Measurements from ENCODE around the gene GRIA4. TPM values are rescaled to one million over a fixed set of nuclear protein-coding genes. Genes with fewer than 3 reads are reported as not detected.

GRIA4 gene
- total RNA-seq, 1 donor from 2014 or later: not detected

DNA sequence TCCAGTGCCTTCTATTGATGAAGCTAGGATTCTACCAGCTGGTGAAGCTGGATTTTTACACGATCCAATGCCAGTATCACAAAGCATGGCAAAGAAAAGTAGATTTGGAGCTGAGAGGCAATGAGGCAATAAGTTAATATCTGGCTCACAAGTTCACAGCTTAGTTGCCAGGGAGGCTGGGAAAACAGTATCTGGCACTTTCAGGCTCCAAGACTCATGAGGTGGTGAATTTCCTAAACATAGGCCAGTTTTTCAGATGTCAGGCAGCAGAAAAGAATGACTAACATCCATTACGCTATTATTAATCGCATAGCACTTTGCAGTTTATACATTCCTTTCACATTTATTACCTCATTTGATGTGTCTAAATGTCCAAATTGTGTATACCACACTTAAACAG lies 122.7 kb downstream of the GRIA4 start:
- no peak for DNase-seq
- H3K9me3 ChIP-seq (replicated peaks): peaks cover 36% of the 10 kb centered on the region
- H3K27ac ChIP-seq (replicated peaks): no peak overlapping the region
- no peaks in the 10 kb centered on the region for H3K27me3 ChIP-seq (ENCODE audit: low read depth)
- intact Hi-C loops (cut with micrococcal nuclease): no loop called here
- no peaks in the 10 kb centered on the region for H3K36me3 ChIP-seq
- TF ChIP-seq, protein P1, sequence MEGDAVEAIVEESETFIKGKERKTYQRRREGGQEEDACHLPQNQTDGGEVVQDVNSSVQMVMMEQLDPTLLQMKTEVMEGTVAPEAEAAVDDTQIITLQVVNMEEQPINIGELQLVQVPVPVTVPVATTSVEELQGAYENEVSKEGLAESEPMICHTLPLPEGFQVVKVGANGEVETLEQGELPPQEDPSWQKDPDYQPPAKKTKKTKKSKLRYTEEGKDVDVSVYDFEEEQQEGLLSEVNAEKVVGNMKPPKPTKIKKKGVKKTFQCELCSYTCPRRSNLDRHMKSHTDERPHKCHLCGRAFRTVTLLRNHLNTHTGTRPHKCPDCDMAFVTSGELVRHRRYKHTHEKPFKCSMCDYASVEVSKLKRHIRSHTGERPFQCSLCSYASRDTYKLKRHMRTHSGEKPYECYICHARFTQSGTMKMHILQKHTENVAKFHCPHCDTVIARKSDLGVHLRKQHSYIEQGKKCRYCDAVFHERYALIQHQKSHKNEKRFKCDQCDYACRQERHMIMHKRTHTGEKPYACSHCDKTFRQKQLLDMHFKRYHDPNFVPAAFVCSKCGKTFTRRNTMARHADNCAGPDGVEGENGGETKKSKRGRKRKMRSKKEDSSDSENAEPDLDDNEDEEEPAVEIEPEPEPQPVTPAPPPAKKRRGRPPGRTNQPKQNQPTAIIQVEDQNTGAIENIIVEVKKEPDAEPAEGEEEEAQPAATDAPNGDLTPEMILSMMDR (IDR thresholded peaks at IDR 0.05; ENCODE audit: borderline replicate concordance): no peak
- no peaks in the 10 kb centered on the region for H3K4me1 ChIP-seq
- no peak overlapping the region for H3K4me3 ChIP-seq

GRCh38 chr11:105734426-105734825 lies 124.6 kb downstream of the GRIA4 start:
- Histone ChIP-seq H3K27ac (replicated peaks) (no peak overlapping the region), H3K4me3 (no peak overlapping the region), H3K4me1 (no peaks in the 10 kb centered on the region), H3K9me3 (replicated peaks) (peaks cover 20% of the 10 kb centered on the region), H3K36me3 (no peaks in the 10 kb centered on the region), H3K27me3 (ENCODE audit: low read depth) (no peaks in the 10 kb centered on the region)
- intact Hi-C loops (cut with micrococcal nuclease): no loop called here
- TF ChIP-seq, protein P1 (IDR thresholded peaks at IDR 0.05; ENCODE audit: borderline replicate concordance): no peak
- DNase-seq: no peak

DNA sequence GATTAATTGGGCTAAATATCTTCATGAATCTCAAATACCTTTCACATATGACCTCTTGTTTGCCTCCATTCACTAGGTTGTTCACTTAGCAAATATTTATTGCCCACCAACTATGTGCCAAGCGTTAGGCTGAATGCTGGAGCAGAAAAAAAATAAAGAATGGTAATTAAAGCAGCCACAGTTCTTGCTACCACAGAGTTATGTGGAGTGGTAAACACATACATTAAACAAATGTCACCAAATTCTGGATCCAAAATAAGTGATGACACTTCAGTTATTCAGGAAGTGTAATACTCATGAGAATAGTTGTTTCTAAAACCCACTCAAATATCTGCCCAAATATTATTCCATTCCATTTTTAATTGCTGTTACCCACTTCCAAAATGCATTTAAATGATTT lies 128.4 kb downstream of the GRIA4 start:
- intact Hi-C loops (cut with micrococcal nuclease): no loop called here
- TF ChIP-seq, protein P1 (IDR thresholded peaks at IDR 0.05; ENCODE audit: borderline replicate concordance): no peak

DNA sequence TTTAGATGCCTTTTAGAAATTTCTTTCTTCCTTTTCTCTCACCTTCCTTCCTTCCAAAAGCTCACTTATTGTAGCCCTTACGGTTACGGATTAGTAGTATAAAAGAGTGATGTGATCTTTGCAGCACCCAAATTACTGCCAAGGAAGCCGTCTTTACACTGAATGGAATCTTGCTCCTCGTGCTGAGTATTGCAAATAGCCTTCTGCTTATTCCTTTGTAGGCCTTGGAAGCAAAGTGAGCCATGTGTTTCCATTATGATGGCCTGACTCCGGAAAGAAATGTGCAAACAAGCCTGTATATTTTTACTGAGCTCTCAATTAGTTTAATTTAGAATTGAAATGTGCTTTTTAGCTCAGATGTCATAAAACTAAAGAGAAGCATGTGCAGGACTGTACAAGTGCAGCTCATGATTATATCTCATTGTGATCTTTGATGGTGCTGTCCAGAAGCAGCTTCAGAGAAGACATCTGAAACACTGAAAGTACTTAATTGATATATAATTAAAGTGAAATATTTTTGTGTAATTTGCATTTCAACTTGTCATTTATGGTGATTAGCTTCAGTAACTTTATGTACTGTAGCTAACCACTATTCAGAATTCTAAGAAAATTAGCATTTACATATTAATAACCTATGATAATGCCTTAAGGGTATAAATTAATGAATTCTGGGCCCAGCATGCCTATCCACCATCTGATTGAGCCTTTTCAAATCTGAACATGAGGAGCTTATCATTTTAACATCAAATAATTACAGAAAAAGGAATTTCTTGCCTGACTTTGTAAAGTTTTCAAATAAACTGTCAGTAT lies 129.3 kb downstream of the GRIA4 start:
- DNase-seq: no peak
- intact Hi-C loops (cut with micrococcal nuclease): no loop called here
- no peak overlapping the region for H3K4me3 ChIP-seq
- H3K9me3 ChIP-seq (replicated peaks): no peaks in the 10 kb centered on the region
- H3K27ac ChIP-seq (replicated peaks): no peak overlapping the region
- H3K4me1 ChIP-seq: no peaks in the 10 kb centered on the region
- H3K27me3 ChIP-seq (ENCODE audit: low read depth): no peaks in the 10 kb centered on the region
- TF ChIP-seq, protein P1 (IDR thresholded peaks at IDR 0.05; ENCODE audit: borderline replicate concordance): no peak
- no peaks in the 10 kb centered on the region for H3K36me3 ChIP-seq

More for the DNA sequence above, 128.4 kb downstream of the GRIA4 start:
- H3K9me3 ChIP-seq (replicated peaks): no peaks in the 10 kb centered on the region
- no peaks in the 10 kb centered on the region for H3K4me1 ChIP-seq
- H3K36me3 ChIP-seq: no peaks in the 10 kb centered on the region
- H3K4me3 ChIP-seq: no peak overlapping the region
- H3K27ac ChIP-seq (replicated peaks): no peak overlapping the region
- H3K27me3 ChIP-seq (ENCODE audit: low read depth): no peaks in the 10 kb centered on the region
- DNase-seq: no peak

DNA sequence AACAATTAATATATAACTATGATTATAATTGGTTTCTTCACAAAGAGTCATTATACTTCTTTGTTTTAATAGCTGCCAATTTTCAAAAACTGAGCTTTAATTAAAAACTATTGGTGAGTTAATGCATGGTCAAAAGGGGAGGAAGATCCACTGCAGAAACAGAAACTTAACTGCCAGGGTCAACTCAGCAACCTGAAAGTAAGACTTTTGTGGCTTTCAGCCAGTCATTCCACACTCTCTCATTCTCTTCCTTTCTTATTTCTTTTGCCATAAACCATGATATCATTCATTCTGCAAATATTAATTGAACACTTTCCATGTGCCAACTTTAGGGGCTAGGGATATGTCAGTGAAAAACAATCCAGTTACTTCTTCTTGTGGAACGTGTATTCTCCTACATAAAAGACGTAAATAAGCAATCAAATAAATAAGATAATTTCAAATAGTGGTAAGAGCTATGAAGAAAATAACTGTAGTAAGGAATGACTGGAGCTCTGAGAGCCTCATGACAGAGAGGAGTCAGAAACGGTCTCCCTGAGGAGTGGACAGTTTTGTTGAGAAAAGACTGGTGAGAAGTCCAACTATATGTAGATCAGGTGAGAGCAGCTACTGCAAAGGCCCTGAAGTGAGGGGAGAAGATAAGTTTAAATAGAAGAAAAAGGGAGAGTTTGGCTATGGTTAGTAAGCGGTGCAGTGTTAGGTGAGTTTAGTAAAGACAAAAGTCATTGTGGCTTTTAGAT lies 130.5 kb downstream of the GRIA4 start:
- Histone ChIP-seq H3K4me1 (no peaks in the 10 kb centered on the region), H3K36me3 (no peaks in the 10 kb centered on the region), H3K27me3 (ENCODE audit: low read depth) (no peaks in the 10 kb centered on the region), H3K27ac (replicated peaks) (no peak overlapping the region), H3K4me3 (no peak overlapping the region), H3K9me3 (replicated peaks) (no peaks in the 10 kb centered on the region)
- DNase-seq: no peak
- intact Hi-C loops (cut with micrococcal nuclease): no loop called here
- TF ChIP-seq, protein P1 (IDR thresholded peaks at IDR 0.05; ENCODE audit: borderline replicate concordance): no peak

Data from left ventricle myocardium inferior (tissue), 1 donor.